Large intestine (tissue), 3 donors: ENCODE measurements around the gene SLC28A2. TPM values are rescaled to one million over a fixed set of nuclear protein-coding genes. Genes with fewer than 3 reads are reported as not detected.
"Not testable (repeated sequence)": the region's sequence is repeated elsewhere in the genome, so short reads cannot be mapped to it uniquely, and the experiment has no call there.

ENCODE experiments used
- DNase-seq, 2 donors: peaks; one replicate each; pipeline versions ENCODE4 v3.0.0 to v3.0.0-alpha.2; 2013
- H3K27ac ChIP-seq: one replicate; pipeline ENCODE4 v1.5.1; 2013; ENCODE audit warnings: low read length
- H3K27me3 ChIP-seq: 2 replicates; pipeline ENCODE4 v1.6.1; 2013; ENCODE audit warnings: low read length; ENCODE audit not compliant: control insufficient read depth, insufficient read depth
- H3K36me3 ChIP-seq: 2 replicates; pipeline ENCODE4 v1.6.1; 2013; ENCODE audit warnings: low read length; ENCODE audit not compliant: control insufficient read depth, insufficient read depth
- H3K4me1 ChIP-seq: one replicate; pipeline ENCODE4 v1.6.1; 2013; ENCODE audit warnings: low read length; ENCODE audit not compliant: control insufficient read depth, insufficient read depth
- H3K4me3 ChIP-seq: one replicate; pipeline ENCODE4 v1.5.1; 2013; ENCODE audit warnings: low read length
- H3K9me3 ChIP-seq: one replicate; pipeline ENCODE4 v1.6.1; 2013; ENCODE audit warnings: mild to moderate bottlenecking, low read depth, low read length, moderate library complexity; ENCODE audit not compliant: control insufficient read depth
- WGBS: methylation state at CpG from one replicate; pipeline ENCODE4 v1.1.5; 2013; ENCODE audit warnings: low lambda C conversion rate; ENCODE audit not compliant: insufficient coverage; 5-methylcytosine and 5-hydroxymethylcytosine counted together
- polyA plus RNA-seq: library from polyadenylated mRNA; unstranded; fragments of 120-200 nt; gene quantifications from one replicate; pipeline ENCODE4 v1.2.1, GENCODE V29; 2013

SLC28A2 gene
- polyA plus RNA-seq, 1 donor: 16.8 TPM

GRCh38 chr15:45230245-45230965, 21.6 kb upstream of the SLC28A2 start:
- peaks cover 26% of the 10 kb centered on the region for H3K4me1 ChIP-seq
- H3K27ac ChIP-seq: peak overlapping the region; percentile 63
- no peaks in the 10 kb centered on the region for H3K27me3 ChIP-seq
- H3K4me3 ChIP-seq: no peak overlapping the region
- DNase-seq: peak in 1 of 2 donors; percentile 43
- H3K36me3 ChIP-seq: no peaks in the 10 kb centered on the region
- peaks cover 19% of the 10 kb centered on the region for H3K9me3 ChIP-seq
- WGBS: no CpG with 5 or more reads among the region's 1 CpG

- Histone ChIP-seq H3K4me3 (no peak overlapping the region), H3K36me3 (no peaks in the 10 kb centered on the region), H3K27ac (peak overlapping the region; percentile 63), H3K27me3 (no peaks in the 10 kb centered on the region), H3K9me3 (peaks cover 17% of the 10 kb centered on the region), H3K4me1 (peaks cover 20% of the 10 kb centered on the region)
- WGBS: 17% methylated on average over 1 of the region's 3 CpGs
- DNase-seq: peak in 1 of 2 donors; percentile 66
Measured at GRCh38 chr15:45231132-45231531, 20.9 kb upstream of the SLC28A2 start.

DNA sequence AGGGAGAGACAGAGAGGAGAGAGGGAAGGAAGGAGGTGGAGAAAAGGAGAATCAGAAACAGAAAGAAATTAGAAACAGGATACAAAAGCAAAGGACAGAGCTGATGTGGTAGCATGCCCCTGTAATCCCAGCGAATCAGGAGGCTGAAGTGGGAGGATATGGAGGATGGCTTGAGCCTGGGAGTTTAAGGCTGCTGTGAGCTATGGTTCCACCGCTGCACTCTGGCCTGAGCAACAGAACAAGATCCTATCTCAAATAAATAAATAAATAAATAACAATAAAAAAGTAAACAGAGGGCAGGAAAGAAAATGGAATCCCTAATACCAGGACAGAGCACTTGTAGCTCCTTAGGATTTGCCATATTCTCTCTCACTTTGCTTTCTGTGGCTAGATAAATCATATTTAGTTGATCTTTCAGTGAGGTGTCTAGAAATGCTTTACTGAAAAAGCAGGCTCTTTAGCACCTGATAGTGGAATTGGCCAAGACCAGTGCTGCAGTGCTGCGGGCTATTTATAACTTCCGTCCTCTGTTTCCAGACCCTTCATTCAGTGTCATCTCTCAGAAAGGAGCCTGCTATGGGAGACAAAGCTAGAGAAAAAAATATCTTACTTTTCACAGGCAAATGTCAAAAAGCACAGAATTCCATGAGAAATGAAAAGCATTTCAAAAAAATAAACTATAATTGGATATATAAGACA, 20.0 kb upstream of the SLC28A2 start:
- no CpG with 5 or more reads among the region's 4 CpGs for WGBS
- Histone ChIP-seq H3K36me3 (no peaks in the 10 kb centered on the region), H3K4me3 (no peak overlapping the region), H3K27me3 (no peaks in the 10 kb centered on the region), H3K27ac (no peak overlapping the region), H3K4me1 (peaks cover 20% of the 10 kb centered on the region), H3K9me3 (peaks cover 17% of the 10 kb centered on the region)
- DNase-seq: no peak

DNA sequence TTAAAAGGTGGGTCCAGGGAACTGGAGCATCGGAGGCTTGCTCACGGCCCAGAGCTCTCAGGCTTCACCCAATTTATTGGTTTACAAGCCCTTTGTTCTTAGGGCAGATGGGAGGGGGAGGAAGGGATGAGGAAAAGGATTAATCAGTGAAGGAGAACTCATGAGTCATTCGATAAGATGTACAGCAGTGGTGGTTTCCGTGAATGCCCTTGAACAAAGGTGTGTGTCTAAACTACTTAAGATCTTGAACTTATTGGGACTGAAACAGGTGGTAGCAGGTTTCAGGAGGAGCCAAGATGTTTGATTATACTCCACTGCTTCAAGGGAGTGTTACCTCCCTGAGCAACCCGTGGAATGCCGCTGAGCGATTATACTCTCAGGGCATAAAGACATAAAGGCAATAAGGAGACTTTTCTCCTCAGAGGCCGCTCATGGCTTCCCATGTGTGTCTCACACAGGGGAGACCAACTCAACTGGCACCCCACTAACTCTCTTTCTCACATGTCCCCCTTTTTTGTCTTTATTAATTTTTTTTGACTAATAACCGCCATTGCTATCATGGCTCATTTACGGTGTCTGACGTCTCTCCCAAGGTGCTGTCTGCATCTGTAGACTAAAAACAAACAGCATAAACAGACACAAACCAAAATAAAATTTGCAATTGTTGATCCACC, 17.3 kb upstream of the SLC28A2 start:
- Histone ChIP-seq H3K36me3 (no peaks in the 10 kb centered on the region), H3K4me3 (no peak overlapping the region), H3K4me1 (peaks cover 13% of the 10 kb centered on the region), H3K27ac (no peak overlapping the region), H3K9me3 (peaks cover 17% of the 10 kb centered on the region), H3K27me3 (no peaks in the 10 kb centered on the region)
- WGBS: 66% methylated on average over 4 of the region's 11 CpGs
- DNase-seq: peak in 1 of 2 donors; percentile 27

GRCh38 chr15:45236806-45237205, 15.2 kb upstream of the SLC28A2 start:
- WGBS: 17% methylated on average over 1 of the region's 6 CpGs
- not testable (repeated sequence) for DNase-seq, H3K27me3 ChIP-seq, H3K4me1 ChIP-seq, H3K36me3 ChIP-seq, H3K27ac ChIP-seq, H3K4me3 ChIP-seq
- H3K9me3 ChIP-seq: peaks cover 15% of the 10 kb centered on the region

GRCh38 chr15:45242289-45242688, 9.7 kb upstream of the SLC28A2 start:
- no CpG with 5 or more reads among the region's 9 CpGs for whole genome bisulfite sequencing
- H3K9me3 ChIP-seq: peaks cover 47% of the 10 kb centered on the region
- DNase-seq: no peak
- no peaks in the 10 kb centered on the region for H3K4me1 ChIP-seq
- H3K27ac ChIP-seq: no peak overlapping the region
- no peaks in the 10 kb centered on the region for H3K36me3 ChIP-seq
- no peaks in the 10 kb centered on the region for H3K27me3 ChIP-seq
- H3K4me3 ChIP-seq: no peak overlapping the region

GRCh38 chr15:45249125-45249780, 2.8 kb upstream of the SLC28A2 start:
- Histone ChIP-seq H3K27me3 (no peaks in the 10 kb centered on the region), H3K27ac (peak overlapping the region; percentile 40), H3K4me3 (no peak overlapping the region), H3K9me3 (peaks cover 26% of the 10 kb centered on the region), H3K4me1 (peaks cover 5% of the 10 kb centered on the region), H3K36me3 (no peaks in the 10 kb centered on the region)
- WGBS: no CpG with 5 or more reads among the region's 4 CpGs
- DNase-seq: peak; percentile 24 to 81

- DNase-seq: no peak
- no peaks in the 10 kb centered on the region for H3K27me3 ChIP-seq
- no peak overlapping the region for H3K27ac ChIP-seq
- no peak overlapping the region for H3K4me3 ChIP-seq
- WGBS: 57% methylated on average over 1 of the region's 2 CpGs
- peaks cover 5% of the 10 kb centered on the region for H3K4me1 ChIP-seq
- no peaks in the 10 kb centered on the region for H3K36me3 ChIP-seq
- H3K9me3 ChIP-seq: peaks cover 3% of the 10 kb centered on the region
Measured at GRCh38 chr15:45253330-45253729, 1.3 kb downstream of the SLC28A2 start.

- Histone ChIP-seq H3K27me3 (no peaks in the 10 kb centered on the region), H3K4me1 (peaks cover 2% of the 10 kb centered on the region), H3K27ac (no peak overlapping the region), H3K36me3 (no peaks in the 10 kb centered on the region), H3K4me3 (no peak overlapping the region), H3K9me3 (peaks cover 3% of the 10 kb centered on the region)
- DNase-seq: no peak
- no CpG with 5 or more reads among the region's 1 CpG for WGBS
Measured at GRCh38 chr15:45254405-45254804, 2.4 kb downstream of the SLC28A2 start.

DNA sequence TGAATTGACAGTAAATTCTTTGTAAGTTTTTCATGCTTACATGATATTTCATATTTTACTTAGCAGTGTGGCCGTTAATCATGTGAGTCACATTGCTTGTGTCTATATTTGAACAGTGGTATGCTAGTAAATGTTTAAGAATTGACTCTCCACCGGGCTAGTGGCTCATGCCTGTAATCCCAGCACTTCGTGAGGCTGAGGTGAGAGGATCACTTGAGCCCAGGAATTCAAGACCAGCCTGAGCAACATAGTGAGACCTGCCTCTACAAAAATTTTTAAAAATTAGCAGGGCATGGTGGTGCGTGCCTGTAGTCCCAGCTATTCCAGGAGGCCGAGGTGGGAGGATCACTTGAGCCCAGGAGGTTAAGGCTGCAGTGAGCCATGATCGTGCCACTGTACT, 2.8 kb downstream of the SLC28A2 start:
- WGBS: 40% methylated on average over 1 of the region's 6 CpGs
- not testable (repeated sequence) for H3K36me3 ChIP-seq, H3K4me1 ChIP-seq, H3K27me3 ChIP-seq, H3K27ac ChIP-seq, H3K4me3 ChIP-seq, H3K9me3 ChIP-seq
- peak in 1 of 2 donors; percentile 42 for DNase-seq
